K562 (cell line): Measurements from ENCODE around the gene OOSP1. TPM values are rescaled to one million over a fixed set of nuclear protein-coding genes. Genes with fewer than 3 reads are reported as not detected.

Experiments
- C11orf30 ChIP-seq: fragments of 450-650 bp; IDR thresholded peaks from 2 replicates; pipeline ENCODE4 v1.6.1; 2016; ENCODE audit warnings: low read depth, mild to moderate bottlenecking
- CEBPB ChIP-seq: fragments of 450-650 bp; IDR thresholded peaks from 2 replicates; pipeline ENCODE4 v1.6.1; 2016; ENCODE audit warnings: missing genetic modification characterization, missing compliant biosample characterization
- HNRNPL ChIP-seq: fragments of 200-400 bp; formaldehyde crosslinking; IDR thresholded peaks from 2 replicates; pipeline ENCODE4 v1.6.1; 2017; ENCODE audit warnings: low read depth, mild to moderate bottlenecking, low read length
- KLF6 ChIP-seq: fragments of 250-450 bp; sonication (Bioruptor Pico); IDR thresholded peaks from 2 replicates; pipeline ENCODE4 v1.4.0; 2020; ENCODE audit warnings: mild to moderate bottlenecking, moderate library complexity, borderline replicate concordance
- MAFG ChIP-seq: fragments of 450-650 bp; conservative IDR thresholded peaks from 2 replicates; pipeline ENCODE4 v1.6.1; 2016; ENCODE audit warnings: missing genetic modification characterization, missing compliant biosample characterization
- MCM5 ChIP-seq: fragments of 450-650 bp; IDR thresholded peaks from 2 replicates; pipeline ENCODE4 v1.6.1; 2016; ENCODE audit warnings: low read depth
- NFE2 ChIP-seq: IDR thresholded peaks from 2 replicates; pipeline ENCODE4 v1.6.1; 2014; ENCODE audit warnings: antibody characterized with exemption, low read depth
- RBBP5 ChIP-seq: fragments of 200-600 bp; sonication (generic); IDR thresholded peaks from 2 replicates; pipeline ENCODE4 v1.6.1; 2012; ENCODE audit warnings: borderline replicate concordance, mild to moderate bottlenecking, low read length, control low read depth, inconsistent platforms; ENCODE audit not compliant: insufficient read depth, poor library complexity, severe bottlenecking
- RBM34 ChIP-seq: fragments of 200-400 bp; formaldehyde crosslinking; IDR thresholded peaks from 2 replicates; pipeline ENCODE4 v1.6.1; 2018; ENCODE audit warnings: low read length, borderline replicate concordance; ENCODE audit not compliant: insufficient read depth
- RFX1 ChIP-seq: fragments of 450-650 bp; IDR thresholded peaks from 2 replicates; pipeline ENCODE4 v1.6.1; 2016; ENCODE audit warnings: mild to moderate bottlenecking, moderate library complexity
- RNF219 ChIP-seq: fragments of 250-450 bp; sonication (Bioruptor Pico); IDR thresholded peaks from 2 replicates; pipeline ENCODE4 v1.5.0; 2022; ENCODE audit warnings: mild to moderate bottlenecking
- TAF15 ChIP-seq: fragments of 200-400 bp; formaldehyde crosslinking; IDR thresholded peaks from 2 replicates; pipeline ENCODE4 v1.6.1; 2017; ENCODE audit warnings: mild to moderate bottlenecking, low read depth, low read length, moderate library complexity
- XRCC5 ChIP-seq: fragments of 200-400 bp; formaldehyde crosslinking; IDR thresholded peaks from 2 replicates; pipeline ENCODE4 v1.6.1; 2017; ENCODE audit warnings: low read depth, mild to moderate bottlenecking, low read length
- YY1 ChIP-seq, 3 experiments: IDR thresholded peaks; 2 replicates each; pipeline ENCODE4 v1.6.1; 2011; ENCODE audit warnings: low read length in 2 of 3, mild to moderate bottlenecking in 2 of 3, moderate library complexity in 2 of 3, borderline replicate concordance in 1 of 3, control low read depth in 1 of 3, low read depth in 1 of 3; ENCODE audit not compliant: insufficient read depth in 3 of 3, insufficient replicate concordance in 2 of 3, control insufficient read depth in 1 of 3, insufficient read length in 1 of 3; ENCODE audit errors: extremely low read depth in 1 of 3
- ZFP36 ChIP-seq: fragments of 150-350 bp; IDR thresholded peaks from 2 replicates; pipeline ENCODE4 v1.6.1; 2018; ENCODE audit warnings: low read length, low read depth; ENCODE audit not compliant: partially characterized antibody
- ZNF316 ChIP-seq: fragments of 450-650 bp; IDR thresholded peaks from 2 replicates; pipeline ENCODE4 v1.6.1; 2016
- polyA plus RNA-seq, 8 experiments: library from polyadenylated mRNA; depleted of rRNA in 4 of 8; stranded (reverse) in 5 of 8; unstranded in 3 of 8; fragments of >200 nt; fragmentation: Nextera tagmentation in 2 of 8; fragmentation: Illumina TruSeq in 1 of 8; extraction: Ambion mirVana in 2 of 8; extraction: Trizol in 1 of 8; gene quantifications; 2 replicates each; pipeline versions ENCODE4 v1.2.1 to v1.2.3, GENCODE V29; 2011 to 2014; ENCODE audit warnings: inconsistent platforms in 1 of 8, missing spikeins in 1 of 8
- total RNA-seq, 7 experiments: library from RNA; depleted of rRNA in 6 of 7; stranded (reverse); fragments of >200 nt in 6 of 7; fragmentation: Illumina TruSeq in 2 of 7; extraction: Trizol in 2 of 7; gene quantifications; 2 replicates each; pipeline versions ENCODE4 v1.2.1 to v1.2.3, GENCODE V29; 2011 to 2021; ENCODE audit warnings: low replicate concordance in 1 of 7
- TF ChIP-seq, protein P1 (sequence below), 3 experiments: IDR thresholded peaks in 2 of 3; conservative IDR thresholded peaks in 1 of 3; 2 replicates each; pipeline ENCODE4 v1.5.1; 2011 to 2012; ENCODE audit warnings: low read length in 3 of 3, mild to moderate bottlenecking in 3 of 3, control low read depth in 2 of 3, improper control_type of control experiment in 1 of 3, inconsistent platforms in 1 of 3, low read depth in 1 of 3, mixed read lengths in 1 of 3, moderate library complexity in 1 of 3; ENCODE audit not compliant: insufficient read depth in 2 of 3

Gene OOSP1
- total and polyA plus RNA-seq, 9 of the 15 experiments (the other 6 are each of a cell fraction or from before 2014, with no cell fraction given), result 0.14 to 3.0 (median 0.61) TPM

DNA sequence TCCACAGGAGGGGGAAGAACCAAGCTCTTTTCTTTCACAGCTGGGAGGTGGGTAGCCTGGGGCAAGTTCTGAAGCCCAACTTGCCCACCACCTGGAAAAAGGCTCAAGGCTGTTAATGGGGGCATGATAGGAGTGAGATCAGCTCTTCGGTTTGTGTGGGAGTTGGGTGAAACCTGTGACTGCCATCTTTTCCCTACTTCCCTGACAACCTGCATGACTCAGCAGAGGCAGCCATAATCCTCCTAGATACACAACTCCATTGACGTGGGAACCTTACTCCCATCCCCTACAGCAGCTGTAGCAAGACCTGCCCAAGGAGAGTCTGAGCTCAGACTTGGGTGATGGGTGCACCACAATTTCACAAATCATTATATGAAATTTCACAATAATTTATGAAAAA lies 65.5 kb downstream of the OOSP1 start (continued):
- TF ChIP-seq RNF219 (no peak), ZNF316 (peak; percentile 53; the same call in 1 of the 2 replicates), KLF6 (CRISPR knock-in tag) (no peak), ZFP36 (peak; percentile 56), MAFG (tag) (0 out of 2 replicates have a peak, but pooled peaks have one; percentile 33), NFE2 (peak; percentile 66), HNRNPL (no peak), RFX1 (peak; percentile 20; the same call in 1 of the 2 replicates), TAF15 (no peak), YY1 (IDR thresholded peaks at IDR 0.05; ENCODE audit: borderline replicate concordance in 1 of 3, control insufficient read depth in 1 of 3, extremely low read depth in 1 of 3, insufficient read depth in 3 of 3, insufficient read length in 1 of 3, insufficient replicate concordance in 2 of 3, low read depth in 1 of 3, low read length in 2 of 3) (peak in 1 of 3 experiments; percentile 62), C11orf30 (peak; percentile 40), CEBPB (tag) (peak; percentile 39; the same call in 1 of the 2 replicates), RBM34 (no peak), MCM5 (no peak), RBBP5 (no peak), XRCC5 (no peak)
- TF ChIP-seq, protein P1, sequence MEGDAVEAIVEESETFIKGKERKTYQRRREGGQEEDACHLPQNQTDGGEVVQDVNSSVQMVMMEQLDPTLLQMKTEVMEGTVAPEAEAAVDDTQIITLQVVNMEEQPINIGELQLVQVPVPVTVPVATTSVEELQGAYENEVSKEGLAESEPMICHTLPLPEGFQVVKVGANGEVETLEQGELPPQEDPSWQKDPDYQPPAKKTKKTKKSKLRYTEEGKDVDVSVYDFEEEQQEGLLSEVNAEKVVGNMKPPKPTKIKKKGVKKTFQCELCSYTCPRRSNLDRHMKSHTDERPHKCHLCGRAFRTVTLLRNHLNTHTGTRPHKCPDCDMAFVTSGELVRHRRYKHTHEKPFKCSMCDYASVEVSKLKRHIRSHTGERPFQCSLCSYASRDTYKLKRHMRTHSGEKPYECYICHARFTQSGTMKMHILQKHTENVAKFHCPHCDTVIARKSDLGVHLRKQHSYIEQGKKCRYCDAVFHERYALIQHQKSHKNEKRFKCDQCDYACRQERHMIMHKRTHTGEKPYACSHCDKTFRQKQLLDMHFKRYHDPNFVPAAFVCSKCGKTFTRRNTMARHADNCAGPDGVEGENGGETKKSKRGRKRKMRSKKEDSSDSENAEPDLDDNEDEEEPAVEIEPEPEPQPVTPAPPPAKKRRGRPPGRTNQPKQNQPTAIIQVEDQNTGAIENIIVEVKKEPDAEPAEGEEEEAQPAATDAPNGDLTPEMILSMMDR (IDR thresholded peaks at IDR 0.05 in 2 of 3, conservative IDR thresholded peaks at IDR 0.05 in 1 of 3; ENCODE audit: insufficient read depth in 2 of 3, low read depth in 1 of 3, low read length in 3 of 3), result no peak
- TF ChIP-seq, all 486 proteins: peak for 9
